NB4 (cell line): ENCODE results near the gene ZMIZ2.

Experiments used
- DNase-seq: peaks from one replicate; pipeline ENCODE4 v3.0.0; 2010; ENCODE audit warnings: low read depth
- H3K4me3 ChIP-seq: one replicate; pipeline ENCODE4 v1.5.1; 2011; ENCODE audit warnings: mild to moderate bottlenecking, low read depth, low read length, moderate library complexity
- CTCF ChIP-seq: IDR thresholded peaks from one replicate; pipeline ENCODE4 v1.5.1; 2012; ENCODE audit warnings: low read depth, low read length
- MYC ChIP-seq: IDR thresholded peaks from 2 replicates; pipeline ENCODE4 v1.6.1; 2011; ENCODE audit warnings: low read depth, low read length
- POLR2A ChIP-seq: IDR thresholded peaks from 2 replicates; pipeline ENCODE4 v1.6.1; 2011; ENCODE audit warnings: mild to moderate bottlenecking; ENCODE audit not compliant: insufficient read length; ENCODE audit errors: extremely low read depth
- TF ChIP-seq, protein P1 (sequence below): IDR thresholded peaks from 2 replicates; pipeline ENCODE4 v1.6.1; 2011; ENCODE audit warnings: low read depth, low read length

The ZMIZ2 gene

DNA sequence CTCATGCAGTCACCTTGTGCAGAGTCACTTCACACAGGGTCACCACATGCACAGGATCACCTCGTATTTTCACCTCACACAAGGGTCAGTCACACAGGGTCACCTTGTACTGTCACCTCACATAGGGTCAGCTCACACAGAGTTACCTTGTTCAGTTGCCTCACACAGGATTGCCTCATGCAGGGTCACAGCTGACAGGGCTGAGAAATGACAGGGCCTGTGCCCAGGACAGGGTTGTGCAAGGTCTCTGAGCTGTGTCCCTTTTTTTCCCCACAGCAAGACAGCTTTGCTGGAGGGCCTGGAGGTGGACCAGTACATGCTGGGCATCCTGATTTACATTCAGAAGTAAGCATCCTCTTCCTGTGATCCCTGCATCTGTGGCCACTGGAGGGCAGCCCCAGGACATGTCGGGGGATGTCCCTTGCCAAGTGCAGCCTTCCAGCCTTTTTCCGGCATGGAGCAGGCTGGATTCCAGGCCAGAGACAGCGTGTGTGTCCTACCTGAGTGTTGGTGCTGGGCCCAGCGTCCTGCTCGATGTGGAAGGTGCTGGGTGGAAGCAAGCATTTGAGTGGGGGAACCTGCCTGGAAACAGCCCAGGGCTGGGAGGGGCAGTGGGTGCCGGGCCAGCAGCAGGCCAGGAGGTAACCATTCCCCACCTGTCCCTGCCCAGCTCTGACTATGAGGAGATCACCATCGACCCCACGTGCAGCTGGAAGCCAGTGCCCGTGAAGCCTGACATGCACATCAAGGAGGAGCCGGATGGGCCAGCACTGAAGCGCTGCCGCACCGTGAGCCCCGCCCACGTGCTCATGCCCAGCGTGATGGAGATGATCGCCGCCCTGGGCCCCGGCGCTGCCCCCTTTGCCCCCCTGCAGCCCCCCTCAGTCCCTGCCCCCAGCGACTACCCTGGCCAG lies 16.3 kb downstream of the ZMIZ2 start:
- DNase-seq = no peak
- TF ChIP-seq, protein P1, sequence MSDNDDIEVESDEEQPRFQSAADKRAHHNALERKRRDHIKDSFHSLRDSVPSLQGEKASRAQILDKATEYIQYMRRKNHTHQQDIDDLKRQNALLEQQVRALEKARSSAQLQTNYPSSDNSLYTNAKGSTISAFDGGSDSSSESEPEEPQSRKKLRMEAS = no peak
- no peak for TF ChIP-seq POLR2A
- TF ChIP-seq CTCF = no peak
- TF ChIP-seq MYC = no peak
- H3K4me3 ChIP-seq = no peak overlapping the region

- TF ChIP-seq POLR2A (no peak), MYC (no peak), CTCF (no peak)
- TF ChIP-seq, protein P1 = no peak
- no peak overlapping the region for H3K4me3 ChIP-seq
- DNase-seq = no peak
Observed at GRCh38 chr7:44765579-44766415, 17.1 kb downstream of the ZMIZ2 start.

GRCh38 chr7:44766416-44766801 lies 17.8 kb downstream of the ZMIZ2 start:
- no peak overlapping the region for H3K4me3 ChIP-seq
- DNase-seq = no peak
- TF ChIP-seq POLR2A = no peak
- TF ChIP-seq, protein P1 = no peak
- TF ChIP-seq MYC = no peak
- TF ChIP-seq CTCF = no peak

DNA sequence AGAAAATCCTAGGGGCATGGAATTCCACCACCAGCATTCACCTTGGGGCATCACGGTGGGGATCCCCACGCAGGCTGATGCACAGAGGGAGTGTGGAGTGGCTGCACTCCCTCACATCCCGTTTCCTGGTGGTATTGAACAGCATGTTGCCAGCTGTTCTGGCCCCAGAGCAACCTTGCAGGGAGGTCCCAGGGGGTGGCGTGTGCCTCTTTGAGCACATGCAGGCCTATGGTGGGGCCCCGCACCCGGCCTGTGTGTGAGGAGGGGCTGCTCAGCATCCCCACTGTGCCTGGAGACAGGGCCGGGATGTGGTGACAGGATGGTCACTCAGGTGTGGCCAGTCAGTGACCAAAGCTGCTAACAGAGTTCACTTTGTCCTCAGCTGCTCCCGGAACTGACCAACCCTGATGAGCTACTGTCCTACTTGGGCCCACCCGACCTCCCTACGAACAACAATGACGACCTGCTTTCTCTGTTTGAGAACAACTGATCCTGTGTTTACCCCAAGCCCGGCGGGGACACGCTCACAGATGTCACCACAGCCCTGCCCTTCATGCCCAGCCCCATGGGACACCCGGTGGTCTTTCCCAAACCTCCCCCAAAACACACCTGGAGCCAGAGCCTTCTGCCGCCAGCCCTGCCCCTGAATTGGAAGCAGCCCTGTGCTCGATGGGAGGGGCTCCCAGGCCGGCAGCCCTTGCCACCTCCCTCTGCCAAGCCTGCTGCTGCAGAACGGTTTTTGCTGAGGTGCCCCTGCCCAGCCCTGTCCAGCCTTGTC lies 18.7 kb downstream of the ZMIZ2 start:
- H3K4me3 ChIP-seq = no peak overlapping the region
- no peak for DNase-seq
- no peak for TF ChIP-seq CTCF
- no peak for TF ChIP-seq POLR2A
- TF ChIP-seq, protein P1 = no peak
- TF ChIP-seq MYC = no peak

DNA sequence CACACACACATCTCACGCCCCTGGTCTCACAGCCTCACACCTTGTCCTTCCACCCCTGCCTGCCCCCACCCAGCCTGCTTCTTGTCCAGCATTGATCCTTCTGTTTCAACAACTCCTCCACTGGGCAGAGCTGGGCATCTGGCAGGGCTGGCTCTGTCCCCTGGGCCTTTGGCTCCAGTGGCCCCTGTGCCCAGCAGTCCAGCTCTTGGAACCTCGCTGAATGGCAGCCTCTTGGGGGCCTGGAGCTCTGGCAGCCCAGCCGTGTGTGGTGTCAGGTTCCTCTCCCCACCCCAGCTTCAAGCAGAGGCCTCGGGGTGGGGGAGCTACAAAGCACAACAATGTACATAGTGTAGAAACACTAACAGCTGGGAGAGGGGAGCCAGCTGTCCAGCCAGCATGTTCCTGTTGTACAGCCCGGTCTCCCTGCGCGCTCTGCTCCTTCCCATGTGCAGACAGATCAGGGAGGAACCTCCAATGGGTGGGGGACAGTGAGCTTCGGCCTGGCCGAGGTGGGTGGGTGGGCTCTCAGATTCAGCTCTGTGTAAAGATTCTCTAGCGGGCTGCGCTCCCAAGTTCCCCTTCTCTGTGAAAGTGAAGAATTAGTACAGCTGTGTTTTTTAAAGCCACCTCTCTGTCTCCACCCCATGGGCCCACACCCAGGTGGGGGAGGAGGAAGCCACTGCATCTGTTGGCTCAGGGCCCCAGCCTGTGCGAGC lies 19.4 kb downstream of the ZMIZ2 start:
- no peak for DNase-seq
- no peak overlapping the region for H3K4me3 ChIP-seq
- no peak for TF ChIP-seq CTCF
- TF ChIP-seq POLR2A = no peak
- TF ChIP-seq MYC = no peak
- TF ChIP-seq, protein P1 = no peak
